HG02885 (cell line): ENCODE results near the gene KEAP1.

Experiments used
- ATAC-seq: cut with Tn5 transposase; IDR thresholded peaks from one replicate; pipeline ENCODE4 v1.9.1; 2021; ENCODE audit warnings: mild to moderate bottlenecking; ENCODE audit not compliant: unreplicated experiment, poor library complexity

KEAP1 gene

GRCh38 chr19:10452726-10453618 is 50.2 kb downstream of the KEAP1 start:
- no peak for ATAC-seq

GRCh38 chr19:10450853-10451609 is 52.1 kb downstream of the KEAP1 start:
- no peak for ATAC-seq

- no peak for ATAC-seq
Observed at GRCh38 chr19:10450191-10450852, 52.8 kb downstream of the KEAP1 start.

- ATAC-seq: no peak
Observed at GRCh38 chr19:10449037-10449436, 54.1 kb downstream of the KEAP1 start.

GRCh38 chr19:10442698-10443097 is 60.5 kb downstream of the KEAP1 start:
- no peak for ATAC-seq

- no peak for ATAC-seq
Observed at GRCh38 chr19:10439588-10439987, 63.6 kb downstream of the KEAP1 start.
